HFFc6 (cell line): ENCODE results near the gene PPT1. TPM values are rescaled to one million over a fixed set of nuclear protein-coding genes. Genes with fewer than 3 reads are reported as not detected.
A peak's percentile ranks its signal among the peaks of the same experiment; 100 is the strongest.

ENCODE experiments used
- DNase-seq: peaks from one replicate; pipeline ENCODE4 v3.0.0-alpha.2; 2018
- H3K27ac Mint-ChIP-seq: 2 replicates; pipeline ENCODE4 v1.8.0; 2020; ENCODE audit warnings: mild to moderate bottlenecking, mixed read lengths
- H3K27me3 Mint-ChIP-seq: 2 replicates; pipeline ENCODE4 v1.8.0; 2021; ENCODE audit warnings: mild to moderate bottlenecking, moderate library complexity, mixed read lengths; ENCODE audit not compliant: insufficient read depth
- H3K36me3 Mint-ChIP-seq: 2 replicates; pipeline ENCODE4 v1.8.0; 2021; ENCODE audit warnings: low read depth, mixed read lengths
- H3K4me1 Mint-ChIP-seq: 2 replicates; pipeline ENCODE4 v1.8.0; 2020; ENCODE audit warnings: low read depth, mixed read lengths
- H3K4me3 Mint-ChIP-seq: 2 replicates; pipeline ENCODE4 v1.8.0; 2020; ENCODE audit warnings: mild to moderate bottlenecking, moderate library complexity, mixed read lengths
- H3K9me3 Mint-ChIP-seq: 2 replicates; pipeline ENCODE4 v1.8.0; 2020; ENCODE audit warnings: mild to moderate bottlenecking, mixed read lengths
- CTCF ChIP-seq: fragments of 200-600 bp; sonication (generic); IDR thresholded peaks from 2 replicates; pipeline ENCODE4 v1.5.0; 2021; ENCODE audit warnings: antibody characterized with exemption, mild to moderate bottlenecking
- total RNA-seq, 6 experiments: library from RNA; stranded (reverse); fragmentation: NEBNext Ultra II Directional; extraction: Animal tissue kit (Norgen Biotek cat#: 25700); gene quantifications; 2 replicates in 1 of 6; 3 replicates in 5 of 6; pipeline ENCODE4 v1.2.3, GENCODE V29; 2021

Gene PPT1
- total RNA-seq, 6 experiments from 2014 or later, result 73.1 to 88.8 (median 82.5) TPM

DNA sequence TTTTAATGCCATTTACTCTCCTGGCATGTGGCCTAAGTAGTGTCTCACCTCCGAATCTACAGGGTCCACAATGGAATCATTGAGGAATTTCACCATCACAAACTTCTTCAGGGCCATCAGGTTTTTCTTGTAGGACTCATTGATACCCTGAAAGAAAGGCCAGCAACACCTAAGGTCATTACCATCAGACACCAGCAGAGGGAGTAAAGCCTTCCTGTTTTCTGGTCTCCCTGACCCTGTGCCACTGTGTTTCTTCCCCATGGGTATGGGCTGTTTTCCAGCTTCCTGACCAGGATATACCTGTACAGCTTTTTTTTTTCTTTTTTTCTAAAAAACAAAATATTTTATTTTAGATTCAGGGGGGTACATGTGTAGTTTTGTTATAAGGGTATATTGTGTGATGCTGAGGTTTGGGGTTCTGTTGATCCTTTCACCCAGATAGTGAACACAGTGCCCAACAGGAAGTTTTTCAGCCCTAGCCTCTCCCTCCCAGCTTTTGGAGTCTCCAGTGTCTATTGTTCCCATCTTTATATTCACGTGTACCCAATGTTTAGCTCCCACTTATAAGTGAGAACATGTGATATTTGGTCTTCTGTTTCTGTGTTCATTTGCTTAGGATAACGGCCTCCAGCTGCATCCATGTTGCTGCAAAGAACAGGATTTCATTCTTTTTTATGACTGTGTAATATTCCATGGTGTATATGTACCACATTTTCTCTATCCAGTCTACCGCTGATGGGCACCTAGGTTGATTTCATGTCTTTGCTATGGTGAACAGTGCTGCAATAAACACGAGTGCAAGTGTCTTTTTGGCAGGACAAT, 18.3 kb downstream of the PPT1 start:
- Mint-ChIP-seq H3K9me3 (no peaks in the 10 kb centered on the region), H3K27me3 (peaks cover 2% of the 10 kb centered on the region), H3K4me1 (peaks cover 25% of the 10 kb centered on the region), H3K4me3 (no peak overlapping the region), H3K27ac (peak overlapping the region; percentile 84), H3K36me3 (peaks cover 16% of the 10 kb centered on the region)
- peak; percentile 50 for DNase-seq
- TF ChIP-seq CTCF, result peak; percentile 89

- DNase-seq, result peak; percentile 87
- H3K4me3 Mint-ChIP-seq, result peak overlapping the region; percentile 34; the same call in 1 of the 2 replicates
- H3K27ac Mint-ChIP-seq, result peak overlapping the region; percentile 86
- H3K27me3 Mint-ChIP-seq, result peaks cover 2% of the 10 kb centered on the region
- no peak for TF ChIP-seq CTCF
- peaks cover 25% of the 10 kb centered on the region for H3K4me1 Mint-ChIP-seq
- no peaks in the 10 kb centered on the region for H3K9me3 Mint-ChIP-seq
- peaks cover 32% of the 10 kb centered on the region for H3K36me3 Mint-ChIP-seq
Observed at GRCh38 chr1:40076895-40077312, 20.1 kb downstream of the PPT1 start.

DNA sequence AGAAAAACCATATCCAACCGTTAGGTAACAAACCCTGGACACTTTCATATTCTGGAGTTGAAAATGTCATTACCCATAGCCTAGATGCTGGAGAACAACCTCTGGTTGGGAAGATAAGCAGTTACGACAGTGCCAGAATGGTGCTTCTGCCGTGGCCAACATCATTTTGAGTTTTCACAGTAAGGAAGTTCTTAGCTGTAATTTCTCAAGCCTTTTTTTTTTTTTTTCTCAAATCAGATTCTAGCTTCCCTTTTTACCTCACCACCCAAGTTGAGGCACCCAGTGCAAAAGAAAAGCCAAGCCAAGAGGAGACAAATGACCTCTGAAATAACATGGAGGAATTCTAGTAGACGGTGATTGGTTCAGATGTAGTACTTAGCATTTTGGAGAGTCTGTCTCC, 21.8 kb downstream of the PPT1 start:
- Mint-ChIP-seq H3K36me3 (peaks cover 47% of the 10 kb centered on the region), H3K27me3 (peaks cover 2% of the 10 kb centered on the region), H3K4me1 (peaks cover 25% of the 10 kb centered on the region), H3K4me3 (no peak overlapping the region), H3K9me3 (no peaks in the 10 kb centered on the region), H3K27ac (no peak overlapping the region; the same call in 1 of the 2 replicates)
- TF ChIP-seq CTCF, result no peak
- no peak for DNase-seq

- H3K27ac Mint-ChIP-seq, result no peak overlapping the region; the same call in 1 of the 2 replicates
- no peaks in the 10 kb centered on the region for H3K9me3 Mint-ChIP-seq
- no peak for DNase-seq
- no peak overlapping the region for H3K4me3 Mint-ChIP-seq
- peaks cover 2% of the 10 kb centered on the region for H3K27me3 Mint-ChIP-seq
- peaks cover 50% of the 10 kb centered on the region for H3K36me3 Mint-ChIP-seq
- H3K4me1 Mint-ChIP-seq, result peaks cover 19% of the 10 kb centered on the region
- TF ChIP-seq CTCF, result no peak
Observed at GRCh38 chr1:40073062-40073461, 24.0 kb downstream of the PPT1 start.

- peaks cover 47% of the 10 kb centered on the region for H3K36me3 Mint-ChIP-seq
Observed at GRCh38 chr1:40072142-40072541, 24.9 kb downstream of the PPT1 start.

More at GRCh38 chr1:40072142-40072541, 24.9 kb downstream of the PPT1 start:
- Mint-ChIP-seq H3K27me3 (peaks cover 2% of the 10 kb centered on the region; the same call in 1 of the 2 replicates), H3K4me1 (peaks cover 13% of the 10 kb centered on the region), H3K4me3 (no peak overlapping the region), H3K9me3 (no peaks in the 10 kb centered on the region), H3K27ac (peak overlapping the region; percentile 36; the same call in 1 of the 2 replicates)
- DNase-seq, result no peak
- no peak for TF ChIP-seq CTCF
